ENCODE measurements around the gene GNAL.
"Not testable (repeated sequence)": the region's sequence is repeated elsewhere in the genome, so short reads cannot be mapped to it uniquely, and the experiment has no call there.

The GNAL gene

DNA sequence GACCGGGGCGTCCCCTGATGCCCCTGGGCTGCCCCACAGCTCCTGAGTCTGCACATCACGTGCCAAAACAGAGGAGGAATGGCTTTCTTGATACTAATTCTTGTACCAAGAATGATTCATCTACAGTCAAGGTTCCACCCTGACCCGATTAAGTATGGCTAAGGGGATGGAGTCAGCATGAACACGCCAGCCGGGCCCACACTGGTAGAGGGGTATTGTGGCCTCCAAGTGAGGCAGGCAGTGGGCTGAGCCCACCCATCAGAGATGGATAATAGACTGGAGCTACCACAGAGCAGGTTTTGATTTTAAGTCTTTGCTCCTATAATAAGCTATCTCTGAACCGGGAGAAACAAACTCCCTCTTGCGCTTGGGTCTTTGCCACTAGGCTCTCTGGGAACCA lies 17.9 kb upstream of the GNAL start:
- H3K36me3 ChIP-seq (ENCODE audit: control insufficient read depth, low read depth, low read length), result no peaks in the 10 kb centered on the region
- no peak overlapping the region for H3K9ac ChIP-seq (ENCODE audit: low read length)
- no peaks in the 10 kb centered on the region for H3K9me3 ChIP-seq (ENCODE audit: control insufficient read depth, low read depth, low read length)
- no peaks in the 10 kb centered on the region for H3K27me3 ChIP-seq (ENCODE audit: control insufficient read depth, insufficient read depth, low read length)
- no peak overlapping the region for H3K27ac ChIP-seq (ENCODE audit: low read length)
- H3K4me1 ChIP-seq (ENCODE audit: control insufficient read depth, low read depth, low read length), result peaks cover 10% of the 10 kb centered on the region
- H3K4me3 ChIP-seq (ENCODE audit: low read length), result no peak overlapping the region

DNA sequence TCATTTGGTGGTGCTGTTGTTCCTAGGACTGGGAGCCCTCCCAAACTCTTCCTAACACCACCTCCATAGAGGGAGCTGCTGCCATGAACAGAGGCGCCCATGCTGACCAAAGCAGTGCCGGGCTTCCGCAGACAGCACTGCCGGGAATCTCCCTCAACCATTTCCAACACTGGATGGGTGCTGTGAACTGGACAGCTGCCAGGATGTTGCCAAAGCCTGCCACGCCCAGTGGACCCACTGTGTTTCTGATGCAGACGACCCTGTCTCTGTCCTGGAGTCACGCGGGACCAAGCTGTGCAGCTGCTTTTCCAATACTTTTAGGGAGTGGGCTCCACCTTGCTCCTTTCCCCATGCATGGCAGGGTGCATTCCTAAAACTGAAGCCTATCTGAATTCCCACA lies 16.9 kb upstream of the GNAL start:
- Histone ChIP-seq H3K27me3 (ENCODE audit: control insufficient read depth, insufficient read depth, low read length) (no peaks in the 10 kb centered on the region), H3K9ac (ENCODE audit: low read length) (no peak overlapping the region), H3K36me3 (ENCODE audit: control insufficient read depth, low read depth, low read length) (no peaks in the 10 kb centered on the region), H3K4me3 (ENCODE audit: low read length) (no peak overlapping the region), H3K4me1 (ENCODE audit: control insufficient read depth, low read depth, low read length) (peaks cover 10% of the 10 kb centered on the region), H3K9me3 (ENCODE audit: control insufficient read depth, low read depth, low read length) (no peaks in the 10 kb centered on the region), H3K27ac (ENCODE audit: low read length) (no peak overlapping the region)

DNA sequence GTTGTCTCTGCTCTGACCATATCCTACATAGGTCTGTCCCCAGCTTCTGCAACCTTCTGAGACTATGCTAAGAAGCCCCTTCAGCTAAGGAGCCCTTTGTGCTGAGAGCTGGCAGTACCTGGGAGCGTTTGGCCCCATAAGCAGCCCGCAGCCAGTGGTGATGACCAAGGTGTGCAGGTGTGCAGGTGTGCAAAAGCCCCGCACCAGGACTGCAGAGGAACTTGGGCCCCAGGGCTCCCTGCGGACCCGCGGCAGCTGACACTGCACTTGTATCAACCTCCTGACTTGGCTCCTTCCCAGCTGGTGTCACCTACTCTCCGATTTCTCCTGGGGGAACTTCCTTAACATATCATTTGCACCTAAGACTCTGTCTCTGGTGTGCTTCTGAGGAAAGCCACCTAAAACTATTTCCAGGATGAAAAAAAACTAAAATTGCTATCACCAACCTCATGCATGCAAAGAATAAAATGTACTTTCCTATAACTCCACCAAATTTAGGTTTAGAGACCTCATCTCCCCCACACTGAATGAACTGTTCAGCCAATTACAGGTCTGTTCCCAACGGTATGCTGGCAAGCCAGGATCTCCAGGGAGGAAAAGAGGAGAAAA lies 16.1 kb upstream of the GNAL start:
- no peaks in the 10 kb centered on the region for H3K27me3 ChIP-seq (ENCODE audit: control insufficient read depth, insufficient read depth, low read length)
- H3K4me3 ChIP-seq (ENCODE audit: low read length), result no peak overlapping the region
- H3K36me3 ChIP-seq (ENCODE audit: control insufficient read depth, low read depth, low read length), result no peaks in the 10 kb centered on the region
- no peak overlapping the region for H3K27ac ChIP-seq (ENCODE audit: low read length)
- H3K9ac ChIP-seq (ENCODE audit: low read length), result no peak overlapping the region
- H3K9me3 ChIP-seq (ENCODE audit: control insufficient read depth, low read depth, low read length), result no peaks in the 10 kb centered on the region
- peaks cover 10% of the 10 kb centered on the region for H3K4me1 ChIP-seq (ENCODE audit: control insufficient read depth, low read depth, low read length)

DNA sequence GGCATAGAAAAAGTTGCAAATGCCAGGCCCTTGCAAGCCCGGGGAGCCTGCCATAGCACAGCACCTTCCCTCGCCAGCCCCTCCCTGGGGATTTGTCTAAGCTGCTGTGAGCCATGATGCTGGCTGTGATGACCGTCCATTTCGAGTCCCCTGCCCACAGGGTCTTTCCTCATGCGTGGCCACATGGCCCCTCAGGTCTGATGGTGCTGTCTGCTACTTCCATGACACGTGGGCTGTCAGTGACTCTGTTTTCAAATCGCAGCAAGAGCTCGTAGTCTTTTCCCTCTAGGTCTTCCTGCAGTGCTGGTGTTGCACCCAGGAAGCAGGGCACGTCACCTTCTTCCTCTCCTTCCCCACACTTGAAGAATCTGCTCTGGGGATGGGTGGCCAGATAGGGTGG lies 15.5 kb upstream of the GNAL start:
- Histone ChIP-seq H3K4me1 (ENCODE audit: control insufficient read depth, low read depth, low read length) (peaks cover 6% of the 10 kb centered on the region), H3K9me3 (ENCODE audit: control insufficient read depth, low read depth, low read length) (no peaks in the 10 kb centered on the region), H3K27me3 (ENCODE audit: control insufficient read depth, insufficient read depth, low read length) (no peaks in the 10 kb centered on the region), H3K27ac (ENCODE audit: low read length) (no peak overlapping the region), H3K4me3 (ENCODE audit: low read length) (no peak overlapping the region), H3K36me3 (ENCODE audit: control insufficient read depth, low read depth, low read length) (no peaks in the 10 kb centered on the region), H3K9ac (ENCODE audit: low read length) (no peak overlapping the region)

DNA sequence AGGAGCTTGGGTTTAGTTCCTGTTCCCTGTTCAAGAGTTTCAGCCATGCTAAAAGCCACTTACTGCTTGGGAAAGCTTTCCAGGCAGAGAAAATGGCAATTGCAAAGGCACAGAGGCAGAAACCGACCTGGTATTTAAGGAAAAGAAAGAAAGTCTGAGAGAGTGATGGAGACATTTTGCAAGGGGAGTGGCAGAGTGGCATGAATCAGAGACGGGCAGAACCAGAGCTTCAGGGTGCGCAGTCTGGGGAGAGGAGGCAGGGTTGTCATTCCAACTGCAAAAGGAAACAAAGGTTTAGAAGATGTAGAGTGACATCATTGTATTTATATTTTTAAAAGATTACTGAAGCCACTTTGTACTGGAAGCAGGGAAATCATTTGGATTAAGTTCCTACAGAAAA lies 14.9 kb upstream of the GNAL start:
- Histone ChIP-seq H3K9me3 (ENCODE audit: control insufficient read depth, low read depth, low read length) (no peaks in the 10 kb centered on the region), H3K36me3 (ENCODE audit: control insufficient read depth, low read depth, low read length) (no peaks in the 10 kb centered on the region), H3K9ac (ENCODE audit: low read length) (no peak overlapping the region), H3K27ac (ENCODE audit: low read length) (no peak overlapping the region), H3K4me3 (ENCODE audit: low read length) (no peak overlapping the region), H3K27me3 (ENCODE audit: control insufficient read depth, insufficient read depth, low read length) (no peaks in the 10 kb centered on the region), H3K4me1 (ENCODE audit: control insufficient read depth, low read depth, low read length) (peaks cover under 1% of the 10 kb centered on the region)

DNA sequence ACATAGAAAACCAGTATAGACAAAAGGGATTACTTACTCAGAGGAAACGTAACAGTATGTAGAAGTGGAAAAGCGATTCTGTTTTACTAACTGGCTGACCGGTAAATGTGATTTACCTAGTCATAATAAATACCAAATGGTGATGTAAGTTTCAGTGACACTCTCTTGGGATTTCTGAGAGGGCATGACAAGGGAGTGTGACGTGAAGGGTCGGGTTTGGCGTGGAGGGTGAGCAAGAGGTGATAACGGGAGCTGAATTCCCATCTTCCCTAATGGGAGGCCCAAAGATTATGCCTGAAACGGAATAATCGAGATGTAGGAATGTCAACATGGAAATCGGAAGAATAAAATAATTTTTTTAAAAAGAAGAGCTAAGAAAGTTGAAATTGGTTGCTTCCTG lies 12.7 kb upstream of the GNAL start:
- Histone ChIP-seq H3K36me3 (ENCODE audit: control insufficient read depth, low read depth, low read length) (no peaks in the 10 kb centered on the region), H3K27me3 (ENCODE audit: control insufficient read depth, insufficient read depth, low read length) (no peaks in the 10 kb centered on the region), H3K27ac (ENCODE audit: low read length) (no peak overlapping the region)

DNA sequence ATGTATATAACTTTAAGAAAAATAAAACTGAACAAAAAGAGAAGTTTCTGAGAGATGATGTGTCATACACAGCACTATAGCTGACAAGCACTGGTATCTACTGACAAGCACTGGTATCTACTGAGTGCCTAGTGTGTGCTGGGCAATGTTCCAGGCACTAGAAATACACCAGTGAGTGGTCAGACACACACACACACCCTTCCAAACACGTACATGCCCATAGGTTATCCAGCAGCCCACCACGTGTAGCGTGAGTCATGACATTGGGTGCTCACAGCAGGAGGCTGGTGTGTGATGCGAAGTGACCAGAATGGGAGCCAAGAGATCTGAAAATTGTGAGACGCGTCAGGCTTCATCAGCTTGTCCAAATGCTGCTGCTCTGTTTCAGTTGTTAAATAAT lies 12.2 kb upstream of the GNAL start:
- H3K9ac ChIP-seq (ENCODE audit: low read length), result no peak overlapping the region
- H3K4me3 ChIP-seq (ENCODE audit: low read length), result no peak overlapping the region
- no peak overlapping the region for H3K27ac ChIP-seq (ENCODE audit: low read length)
- H3K36me3 ChIP-seq (ENCODE audit: control insufficient read depth, low read depth, low read length), result no peaks in the 10 kb centered on the region
- H3K9me3 ChIP-seq (ENCODE audit: control insufficient read depth, low read depth, low read length), result no peaks in the 10 kb centered on the region
- no peaks in the 10 kb centered on the region for H3K27me3 ChIP-seq (ENCODE audit: control insufficient read depth, insufficient read depth, low read length)
- no peaks in the 10 kb centered on the region for H3K4me1 ChIP-seq (ENCODE audit: control insufficient read depth, low read depth, low read length)

More for the DNA sequence above, 12.7 kb upstream of the GNAL start:
- H3K9ac ChIP-seq (ENCODE audit: low read length), result no peak overlapping the region
- H3K4me3 ChIP-seq (ENCODE audit: low read length), result no peak overlapping the region
- no peaks in the 10 kb centered on the region for H3K9me3 ChIP-seq (ENCODE audit: control insufficient read depth, low read depth, low read length)
- H3K4me1 ChIP-seq (ENCODE audit: control insufficient read depth, low read depth, low read length), result no peaks in the 10 kb centered on the region

DNA sequence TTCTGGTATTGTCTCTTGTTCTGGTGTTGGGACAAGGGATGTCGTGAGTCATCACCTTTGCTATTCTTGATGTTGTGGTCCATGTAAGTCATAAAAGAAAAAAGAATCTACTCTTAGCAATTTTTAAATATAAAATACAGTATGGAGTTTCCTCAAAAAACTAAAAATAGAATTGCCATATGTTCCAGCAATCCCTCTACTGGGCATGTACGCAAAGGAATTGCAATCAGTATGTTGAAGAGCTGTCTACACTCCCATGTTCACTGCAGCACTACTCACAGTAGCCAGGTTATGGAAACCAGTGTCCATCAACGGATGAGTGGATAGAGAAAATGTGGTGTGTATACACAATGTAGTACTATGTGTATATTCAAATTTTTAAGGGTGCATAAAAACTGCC lies 10.9 kb upstream of the GNAL start:
- Histone ChIP-seq H3K9ac (ENCODE audit: low read length) (no peak overlapping the region), H3K9me3 (ENCODE audit: control insufficient read depth, low read depth, low read length) (no peaks in the 10 kb centered on the region), H3K36me3 (ENCODE audit: control insufficient read depth, low read depth, low read length) (no peaks in the 10 kb centered on the region), H3K27ac (ENCODE audit: low read length) (no peak overlapping the region), H3K4me3 (ENCODE audit: low read length) (no peak overlapping the region), H3K4me1 (ENCODE audit: control insufficient read depth, low read depth, low read length) (no peaks in the 10 kb centered on the region), H3K27me3 (ENCODE audit: control insufficient read depth, insufficient read depth, low read length) (no peaks in the 10 kb centered on the region)

DNA sequence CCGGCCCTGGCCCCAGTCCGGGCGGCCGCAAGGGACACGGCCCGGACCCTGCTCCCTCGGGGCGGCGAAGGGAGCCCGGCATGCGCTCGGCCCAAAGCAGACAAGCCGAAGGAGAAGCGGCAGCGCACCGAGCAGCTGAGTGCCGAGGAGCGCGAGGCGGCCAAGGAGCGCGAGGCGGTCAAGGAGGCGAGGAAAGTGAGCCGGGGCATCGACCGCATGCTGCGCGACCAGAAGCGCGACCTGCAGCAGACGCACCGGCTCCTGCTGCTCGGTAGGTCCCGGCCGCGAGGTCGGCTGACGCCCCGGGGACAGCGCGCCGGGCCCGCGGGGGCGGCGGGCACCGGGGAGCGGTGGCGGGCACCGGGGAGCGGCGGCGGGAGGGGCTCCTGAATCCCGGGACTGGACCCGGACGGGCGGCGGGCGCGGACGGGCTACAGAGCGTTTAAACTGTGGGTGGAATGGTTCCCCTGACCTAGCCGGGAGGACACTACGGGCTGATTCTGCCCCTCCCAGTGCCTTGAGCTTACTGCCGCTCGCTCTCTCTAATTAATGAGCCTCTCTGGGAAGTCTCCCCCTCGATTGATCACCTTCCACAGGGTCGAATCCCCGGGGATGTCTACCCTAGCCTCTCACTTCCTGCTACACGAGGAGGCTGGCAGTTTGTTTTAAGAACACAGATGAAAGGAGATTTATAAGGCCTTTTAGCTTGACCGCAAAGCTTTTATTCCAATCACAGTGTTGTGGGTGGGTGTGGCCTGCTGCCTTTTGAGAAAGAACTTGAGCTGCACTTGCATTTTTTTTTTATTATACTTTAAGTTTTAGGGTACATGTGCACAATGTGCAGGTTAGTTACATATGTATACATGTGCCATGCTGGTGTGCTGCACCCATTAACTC lies 853 bp downstream of the GNAL start:
- Histone ChIP-seq H3K4me3 (ENCODE audit: low read length) (peak overlapping the region; percentile 74), H3K27ac (ENCODE audit: low read length) (no peak overlapping the region), H3K9me3 (ENCODE audit: control insufficient read depth, low read depth, low read length) (no peaks in the 10 kb centered on the region), H3K9ac (ENCODE audit: low read length) (no peak overlapping the region), H3K36me3 (ENCODE audit: control insufficient read depth, low read depth, low read length) (no peaks in the 10 kb centered on the region), H3K4me1 (ENCODE audit: control insufficient read depth, low read depth, low read length) (no peaks in the 10 kb centered on the region), H3K27me3 (ENCODE audit: control insufficient read depth, insufficient read depth, low read length) (peaks cover 19% of the 10 kb centered on the region)

DNA sequence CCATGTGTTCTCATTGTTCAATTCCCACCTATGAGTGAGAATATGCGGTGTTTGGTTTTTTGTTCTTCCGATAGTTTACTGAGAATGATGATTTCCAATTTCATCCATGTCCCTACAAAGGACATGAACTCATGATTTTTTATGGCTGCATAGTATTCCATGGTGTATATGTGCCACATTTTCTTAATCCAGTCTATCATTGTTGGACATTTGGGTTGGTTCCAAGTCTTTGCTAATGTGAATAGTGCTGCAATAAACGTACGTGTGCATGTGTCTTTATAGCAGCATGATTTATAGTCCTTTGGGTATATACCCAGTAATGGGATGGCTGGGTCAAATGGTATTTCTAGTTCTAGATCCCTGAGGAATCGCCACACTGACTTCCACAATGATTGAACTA lies 1.6 kb downstream of the GNAL start:
- not testable (repeated sequence) for H3K4me1 ChIP-seq (ENCODE audit: control insufficient read depth, low read depth, low read length); H3K4me3 ChIP-seq (ENCODE audit: low read length); H3K9ac ChIP-seq (ENCODE audit: low read length); H3K9me3 ChIP-seq (ENCODE audit: control insufficient read depth, low read depth, low read length); H3K36me3 ChIP-seq (ENCODE audit: control insufficient read depth, low read depth, low read length); H3K27ac ChIP-seq (ENCODE audit: low read length)
- H3K27me3 ChIP-seq (ENCODE audit: control insufficient read depth, insufficient read depth, low read length), result peaks cover 19% of the 10 kb centered on the region

DNA sequence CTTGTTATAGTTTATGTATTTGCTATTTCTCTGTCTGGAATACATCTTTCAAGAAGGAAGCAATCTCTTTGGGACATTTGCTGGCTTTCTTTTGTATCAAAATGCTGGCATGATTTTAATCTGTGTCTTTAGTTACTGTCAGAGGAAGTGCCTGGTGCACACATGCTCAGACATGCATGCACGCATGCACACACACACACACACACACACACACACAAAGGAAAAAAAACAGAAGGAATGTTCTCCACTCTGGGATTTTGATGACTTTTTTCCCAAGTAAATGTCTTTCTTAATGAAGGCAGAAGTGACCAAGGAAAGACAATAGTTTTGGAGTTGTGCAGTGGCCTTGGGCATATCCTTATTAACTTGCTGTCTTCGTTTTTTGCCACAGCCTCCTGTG lies 6.7 kb downstream of the GNAL start:
- no peaks in the 10 kb centered on the region for H3K36me3 ChIP-seq (ENCODE audit: control insufficient read depth, low read depth, low read length)
- no peaks in the 10 kb centered on the region for H3K9me3 ChIP-seq (ENCODE audit: control insufficient read depth, low read depth, low read length)
- H3K27ac ChIP-seq (ENCODE audit: low read length), result no peak overlapping the region
- H3K4me3 ChIP-seq (ENCODE audit: low read length), result no peak overlapping the region
- no peak overlapping the region for H3K9ac ChIP-seq (ENCODE audit: low read length)
- no peaks in the 10 kb centered on the region for H3K4me1 ChIP-seq (ENCODE audit: control insufficient read depth, low read depth, low read length)
- no peaks in the 10 kb centered on the region for H3K27me3 ChIP-seq (ENCODE audit: control insufficient read depth, insufficient read depth, low read length)

DNA sequence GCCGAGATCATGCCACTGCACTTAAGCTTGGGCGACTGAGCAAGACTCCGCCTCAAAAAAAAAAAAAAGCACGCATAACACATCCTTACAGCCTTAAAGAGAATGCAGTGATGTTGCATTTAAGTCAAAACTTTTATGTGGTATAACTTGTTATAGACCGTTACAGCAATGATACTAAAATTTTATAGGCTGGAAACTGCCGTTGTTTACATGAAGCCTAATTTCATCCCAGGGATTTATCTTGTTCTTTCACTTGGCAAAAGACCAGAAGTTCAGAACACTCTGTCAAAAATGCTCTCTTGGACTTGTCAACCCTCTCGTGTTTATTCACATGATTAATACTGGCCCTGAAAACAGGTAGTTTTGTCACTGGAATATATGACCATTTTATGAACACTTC lies 7.4 kb downstream of the GNAL start:
- no peaks in the 10 kb centered on the region for H3K9me3 ChIP-seq (ENCODE audit: control insufficient read depth, low read depth, low read length)
- no peak overlapping the region for H3K27ac ChIP-seq (ENCODE audit: low read length)
- no peak overlapping the region for H3K4me3 ChIP-seq (ENCODE audit: low read length)
- H3K4me1 ChIP-seq (ENCODE audit: control insufficient read depth, low read depth, low read length), result no peaks in the 10 kb centered on the region
- no peaks in the 10 kb centered on the region for H3K27me3 ChIP-seq (ENCODE audit: control insufficient read depth, insufficient read depth, low read length)
- H3K36me3 ChIP-seq (ENCODE audit: control insufficient read depth, low read depth, low read length), result no peaks in the 10 kb centered on the region
- no peak overlapping the region for H3K9ac ChIP-seq (ENCODE audit: low read length)

Measured in iPS-18a (cell line).